Measurements from ENCODE around the gene LIPA. TPM values are rescaled to one million over a fixed set of nuclear protein-coding genes. Genes with fewer than 3 reads are reported as not detected.

The LIPA gene
- total and polyA plus RNA-seq, 2 of the 4 experiments (the other 2 are of a cell fraction) = 23.1 to 31.9 TPM

- Histone ChIP-seq H2AK5ac (ENCODE audit: low read depth, low read length) (no peak overlapping the region), H2BK15ac (ENCODE audit: low read depth, low read length) (no peak overlapping the region), H2AFZ (replicated peaks; ENCODE audit: low read length, poor library complexity) (no peak overlapping the region), H3K9me3 (ENCODE audit: control insufficient read depth, insufficient read depth, low read length) (no peaks in the 10 kb centered on the region), H3K4me2 (ENCODE audit: low read depth, low read length) (no peak overlapping the region), H3K4ac (ENCODE audit: low read depth, low read length) (no peak overlapping the region), H3K56ac (ENCODE audit: extremely low read depth, insufficient read depth, low read length) (no peak overlapping the region), H4K20me1 (ENCODE audit: insufficient read depth, low read length) (no peaks in the 10 kb centered on the region), H3K18ac (ENCODE audit: low read depth, low read length) (no peak overlapping the region), H2BK120ac (ENCODE audit: low read depth, low read length) (no peak overlapping the region), H2BK20ac (ENCODE audit: low read depth, low read length) (no peak overlapping the region), H3K9ac (ENCODE audit: low read depth, low read length) (no peak overlapping the region), H3K79me1 (ENCODE audit: low read depth in 1 of 2, low read length in 2 of 2) (no peaks in the 10 kb centered on the region), H2BK5ac (ENCODE audit: low read depth, low read length, poor library complexity, severe bottlenecking) (no peak overlapping the region), H3K27ac (ENCODE audit: insufficient read depth, low read length) (no peak overlapping the region), H3K4me1 (ENCODE audit: control insufficient read depth, insufficient read depth, low read length) (peaks cover 6% of the 10 kb centered on the region; the same call in 1 of the 2 replicates), H4K91ac (ENCODE audit: insufficient read depth, low read depth, low read length) (no peak overlapping the region), H2AK9ac (replicated peaks; ENCODE audit: low read depth, low read length, poor library complexity) (no peak overlapping the region), H3K27me3 (ENCODE audit: control insufficient read depth, insufficient read depth, low read length) (no peaks in the 10 kb centered on the region), H3K4me3 (ENCODE audit: insufficient read depth, low read depth, low read length) (no peak overlapping the region), H4K8ac (ENCODE audit: low read depth in 2 of 2, low read length in 2 of 2) (no peak overlapping the region), H3K14ac (replicated peaks; ENCODE audit: low read depth, low read length) (no peak overlapping the region), H4K5ac (ENCODE audit: low read depth, low read length) (no peak overlapping the region), H3K36me3 (ENCODE audit: control insufficient read depth, insufficient read depth, low read length) (no peaks in the 10 kb centered on the region), H3K23ac (ENCODE audit: low read depth, low read length) (no peak overlapping the region), H3K9me1 (ENCODE audit: insufficient read depth, low read length) (peaks cover 5% of the 10 kb centered on the region)
- DNase-seq (peak; percentile 31), ATAC-seq (ENCODE audit: low read depth) (peak; percentile 64)
- no CpG with 5 or more reads among the region's 3 CpGs for WGBS, 2 experiments (ENCODE audit: extremely low coverage in 2 of 2, insufficient read length in 1 of 2)
- ChIA-PET POLR2A (ENCODE audit: unreplicated experiment) (no interaction called here), CTCF (interaction anchor here (1.1 kb wide), 1 partner anchor 9 kb away, joined by 3 read pairs; no protein-coding TSS in a partner anchor)
- no peak for TF ChIP-seq RFX5 (IDR thresholded peaks at IDR 0.05; ENCODE audit: low read depth, low read length)
- TF ChIP-seq NFE2L2 (IDR thresholded peaks at IDR 0.05; ENCODE audit: low read depth, low read length) = no peak
- peak; percentile 76 for TF ChIP-seq CEBPB (IDR thresholded peaks at IDR 0.05; ENCODE audit: low read depth, low read length)
- no TSS peak for BruUV-seq (replicated peaks)
- intact Hi-C loops (cut with micrococcal nuclease) (no loop called here), in situ Hi-C loops (cut with MboI; ENCODE audit: low sequenced_read_pairs) (no loop called here), dilution Hi-C loops (cut with HindIII; ENCODE audit: low sequenced_read_pairs, unreplicated experiment) (no loop called here)
Observed at GRCh38 chr10:89241486-89242344, 9.9 kb downstream of the LIPA start.

Data from IMR-90 (cell line).